HepG2 (cell line): ENCODE results near the gene ARFGAP2. TPM values are rescaled to one million over a fixed set of nuclear protein-coding genes. Genes with fewer than 3 reads are reported as not detected.

ENCODE experiments used
- ATF4 ChIP-seq, 2 experiments: fragments of 450-650 bp in 1 of 2; sonication (generic) in 1 of 2; formaldehyde crosslinking; IDR thresholded peaks; 2 replicates each; pipeline versions ENCODE4 v1.5.0 to v1.8.0; 2020 to 2022; ENCODE audit warnings: mild to moderate bottlenecking in 1 of 2, missing genetic modification reagents in 1 of 2
- LCORL ChIP-seq, 2 experiments: fragments of 450-650 bp in 1 of 2; sonication (generic) in 1 of 2; formaldehyde crosslinking in 1 of 2; IDR thresholded peaks; 2 replicates each; pipeline versions ENCODE4 v1.5.0 to v1.6.1; 2017 to 2020; ENCODE audit warnings: antibody characterized with exemption in 1 of 2, missing genetic modification reagents in 1 of 2
- NONO ChIP-seq, 2 experiments: fragments of 450-650 bp in 1 of 2; sonication (generic) in 1 of 2; formaldehyde crosslinking in 1 of 2; IDR thresholded peaks in 1 of 2; conservative IDR thresholded peaks in 1 of 2; 2 replicates each; pipeline versions ENCODE4 v1.6.1 to v1.8.0; 2017 to 2022; ENCODE audit warnings: mild to moderate bottlenecking in 1 of 2, missing genetic modification reagents in 1 of 2, moderate library complexity in 1 of 2
- NR3C1 ChIP-seq: sonication (generic); formaldehyde crosslinking; IDR thresholded peaks from 2 replicates; pipeline ENCODE4 v1.4.0; 2020; ENCODE audit warnings: missing genetic modification reagents
- YEATS4 ChIP-seq: sonication (generic); formaldehyde crosslinking; IDR thresholded peaks from 2 replicates; pipeline ENCODE4 v1.4.0; 2020; ENCODE audit warnings: missing genetic modification reagents, borderline replicate concordance
- ZNF460 ChIP-seq: sonication (generic); formaldehyde crosslinking; IDR thresholded peaks from 2 replicates; pipeline ENCODE4 v1.5.1; 2020; ENCODE audit warnings: missing genetic modification reagents, mild to moderate bottlenecking, borderline replicate concordance
- ZNF501 ChIP-seq: sonication (generic); formaldehyde crosslinking; IDR thresholded peaks from 2 replicates; pipeline ENCODE4 v1.5.1; 2020; ENCODE audit warnings: mild to moderate bottlenecking, moderate library complexity, missing genetic modification reagents
- ZNF639 ChIP-seq: conservative IDR thresholded peaks from 2 replicates; pipeline ENCODE4 v1.6.1; 2018; ENCODE audit warnings: missing genetic modification reagents
- ZNF678 ChIP-seq: sonication (generic); formaldehyde crosslinking; IDR thresholded peaks from 2 replicates; pipeline ENCODE4 v1.4.0; 2020; ENCODE audit warnings: mild to moderate bottlenecking, missing genetic modification reagents
- ZNF724P ChIP-seq: sonication (generic); formaldehyde crosslinking; IDR thresholded peaks from 2 replicates; pipeline ENCODE4 v1.8.0; 2022; ENCODE audit warnings: missing genetic modification reagents, borderline replicate concordance
- polyA plus RNA-seq, 8 experiments: library from polyadenylated mRNA; depleted of rRNA in 3 of 8; stranded (reverse) in 7 of 8; unstranded in 1 of 8; fragments of >200 nt; fragmentation: Illumina TruSeq in 4 of 8; extraction: Trizol in 4 of 8; gene quantifications; 2 replicates each; pipeline versions ENCODE4 v1.2.1 to v1.2.3, GENCODE V29; 2011 to 2016; ENCODE audit warnings: low read depth in 4 of 8, missing spikeins in 1 of 8, mixed read lengths in 1 of 8; ENCODE audit not compliant: insufficient read depth in 1 of 8
- total RNA-seq, 5 experiments: library from RNA; depleted of rRNA; stranded (reverse); fragments of >200 nt; fragmentation: Illumina TruSeq; extraction: Trizol; gene quantifications; 2 replicates each; pipeline ENCODE4 v1.2.3, GENCODE V29; 2016; ENCODE audit warnings: low read depth in 1 of 5
- TF ChIP-seq, protein P1 (sequence below): IDR thresholded peaks from 2 replicates; pipeline ENCODE4 v1.4.0; 2020; ENCODE audit warnings: mild to moderate bottlenecking, missing genetic modification reagents
- TF ChIP-seq, protein P2 (sequence below): sonication (generic); formaldehyde crosslinking; IDR thresholded peaks from 2 replicates; pipeline ENCODE4 v1.5.0; 2020; ENCODE audit warnings: missing genetic modification reagents
- TF ChIP-seq, protein P3 (sequence below): sonication (generic); formaldehyde crosslinking; IDR thresholded peaks from 2 replicates; pipeline ENCODE4 v1.4.0; 2020; ENCODE audit warnings: mild to moderate bottlenecking, missing genetic modification reagents

ARFGAP2 gene
- total and polyA plus RNA-seq, 2 of the 13 experiments (the other 11 are each of a cell fraction or from before 2014, with no cell fraction given) = 32.3 to 75.3 TPM

DNA sequence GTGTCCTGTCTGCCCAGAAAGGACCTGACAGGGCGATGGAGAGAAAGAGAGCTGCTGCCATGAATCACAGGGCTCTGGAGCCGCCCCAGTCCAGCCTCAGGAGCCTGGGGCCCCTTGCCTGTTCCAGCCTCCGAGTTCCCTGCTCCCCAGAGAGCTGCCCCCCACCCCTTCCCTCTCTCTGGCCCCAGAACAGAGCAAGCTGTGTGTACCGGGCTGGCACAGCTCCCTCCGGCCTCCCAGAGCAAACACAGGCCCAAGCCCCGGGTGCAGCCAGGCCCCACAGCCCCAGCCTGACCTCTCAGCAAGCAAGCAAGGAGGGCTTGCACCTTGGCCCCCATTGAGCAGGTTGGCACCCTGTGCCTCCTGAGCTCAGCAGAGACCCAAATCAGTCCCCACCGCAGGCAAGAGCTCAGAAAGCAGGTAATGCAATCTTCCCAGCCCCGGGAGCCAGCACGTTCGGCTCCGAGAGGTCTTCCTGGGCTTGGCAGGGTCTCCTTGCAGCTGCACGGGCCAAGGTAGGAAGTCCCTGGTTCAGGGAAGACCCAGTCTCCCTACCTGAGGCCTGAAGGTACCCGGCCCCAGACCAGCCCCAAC lies 8.1 kb upstream of the ARFGAP2 start (continued):
- TF ChIP-seq ZNF678 (CRISPR knock-in tag) (0 out of 2 replicates have a peak, but pooled peaks have one; percentile 27), LCORL (IDR thresholded peaks at IDR 0.05) (no peak), LCORL (CRISPR knock-in tag; IDR thresholded peaks at IDR 0.05) (peak; percentile 69; the same call in 1 of the 2 replicates), NONO (IDR thresholded peaks at IDR 0.05) (no peak), NONO (CRISPR knock-in tag; conservative IDR thresholded peaks at IDR 0.05) (peak; percentile 87), ZNF501 (CRISPR knock-in tag) (peak; percentile 87), YEATS4 (0 out of 2 replicates have a peak, but pooled peaks have one; percentile 51), ATF4 (CRISPR knock-in tag; IDR thresholded peaks at IDR 0.05) (peak in 1 of 2 experiments; percentile 23; a peak in 1 of 4 replicates), ZNF460 (CRISPR knock-in tag) (peak; percentile 77; the same call in 1 of the 2 replicates), ZNF724P (CRISPR knock-in tag) (0 out of 2 replicates have a peak, but pooled peaks have one; percentile 5), NR3C1 (no peak), ZNF639 (CRISPR knock-in tag) (no peak)
- TF ChIP-seq, protein P1, sequence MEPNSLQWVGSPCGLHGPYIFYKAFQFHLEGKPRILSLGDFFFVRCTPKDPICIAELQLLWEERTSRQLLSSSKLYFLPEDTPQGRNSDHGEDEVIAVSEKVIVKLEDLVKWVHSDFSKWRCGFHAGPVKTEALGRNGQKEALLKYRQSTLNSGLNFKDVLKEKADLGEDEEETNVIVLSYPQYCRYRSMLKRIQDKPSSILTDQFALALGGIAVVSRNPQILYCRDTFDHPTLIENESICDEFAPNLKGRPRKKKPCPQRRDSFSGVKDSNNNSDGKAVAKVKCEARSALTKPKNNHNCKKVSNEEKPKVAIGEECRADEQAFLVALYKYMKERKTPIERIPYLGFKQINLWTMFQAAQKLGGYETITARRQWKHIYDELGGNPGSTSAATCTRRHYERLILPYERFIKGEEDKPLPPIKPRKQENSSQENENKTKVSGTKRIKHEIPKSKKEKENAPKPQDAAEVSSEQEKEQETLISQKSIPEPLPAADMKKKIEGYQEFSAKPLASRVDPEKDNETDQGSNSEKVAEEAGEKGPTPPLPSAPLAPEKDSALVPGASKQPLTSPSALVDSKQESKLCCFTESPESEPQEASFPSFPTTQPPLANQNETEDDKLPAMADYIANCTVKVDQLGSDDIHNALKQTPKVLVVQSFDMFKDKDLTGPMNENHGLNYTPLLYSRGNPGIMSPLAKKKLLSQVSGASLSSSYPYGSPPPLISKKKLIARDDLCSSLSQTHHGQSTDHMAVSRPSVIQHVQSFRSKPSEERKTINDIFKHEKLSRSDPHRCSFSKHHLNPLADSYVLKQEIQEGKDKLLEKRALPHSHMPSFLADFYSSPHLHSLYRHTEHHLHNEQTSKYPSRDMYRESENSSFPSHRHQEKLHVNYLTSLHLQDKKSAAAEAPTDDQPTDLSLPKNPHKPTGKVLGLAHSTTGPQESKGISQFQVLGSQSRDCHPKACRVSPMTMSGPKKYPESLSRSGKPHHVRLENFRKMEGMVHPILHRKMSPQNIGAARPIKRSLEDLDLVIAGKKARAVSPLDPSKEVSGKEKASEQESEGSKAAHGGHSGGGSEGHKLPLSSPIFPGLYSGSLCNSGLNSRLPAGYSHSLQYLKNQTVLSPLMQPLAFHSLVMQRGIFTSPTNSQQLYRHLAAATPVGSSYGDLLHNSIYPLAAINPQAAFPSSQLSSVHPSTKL (CRISPR knock-in tag) = peak; percentile 59; the same call in 1 of the 2 replicates
- TF ChIP-seq, protein P2, sequence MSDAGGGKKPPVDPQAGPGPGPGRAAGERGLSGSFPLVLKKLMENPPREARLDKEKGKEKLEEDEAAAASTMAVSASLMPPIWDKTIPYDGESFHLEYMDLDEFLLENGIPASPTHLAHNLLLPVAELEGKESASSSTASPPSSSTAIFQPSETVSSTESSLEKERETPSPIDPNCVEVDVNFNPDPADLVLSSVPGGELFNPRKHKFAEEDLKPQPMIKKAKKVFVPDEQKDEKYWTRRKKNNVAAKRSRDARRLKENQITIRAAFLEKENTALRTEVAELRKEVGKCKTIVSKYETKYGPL (CRISPR knock-in tag) = no peak
- TF ChIP-seq, protein P3, sequence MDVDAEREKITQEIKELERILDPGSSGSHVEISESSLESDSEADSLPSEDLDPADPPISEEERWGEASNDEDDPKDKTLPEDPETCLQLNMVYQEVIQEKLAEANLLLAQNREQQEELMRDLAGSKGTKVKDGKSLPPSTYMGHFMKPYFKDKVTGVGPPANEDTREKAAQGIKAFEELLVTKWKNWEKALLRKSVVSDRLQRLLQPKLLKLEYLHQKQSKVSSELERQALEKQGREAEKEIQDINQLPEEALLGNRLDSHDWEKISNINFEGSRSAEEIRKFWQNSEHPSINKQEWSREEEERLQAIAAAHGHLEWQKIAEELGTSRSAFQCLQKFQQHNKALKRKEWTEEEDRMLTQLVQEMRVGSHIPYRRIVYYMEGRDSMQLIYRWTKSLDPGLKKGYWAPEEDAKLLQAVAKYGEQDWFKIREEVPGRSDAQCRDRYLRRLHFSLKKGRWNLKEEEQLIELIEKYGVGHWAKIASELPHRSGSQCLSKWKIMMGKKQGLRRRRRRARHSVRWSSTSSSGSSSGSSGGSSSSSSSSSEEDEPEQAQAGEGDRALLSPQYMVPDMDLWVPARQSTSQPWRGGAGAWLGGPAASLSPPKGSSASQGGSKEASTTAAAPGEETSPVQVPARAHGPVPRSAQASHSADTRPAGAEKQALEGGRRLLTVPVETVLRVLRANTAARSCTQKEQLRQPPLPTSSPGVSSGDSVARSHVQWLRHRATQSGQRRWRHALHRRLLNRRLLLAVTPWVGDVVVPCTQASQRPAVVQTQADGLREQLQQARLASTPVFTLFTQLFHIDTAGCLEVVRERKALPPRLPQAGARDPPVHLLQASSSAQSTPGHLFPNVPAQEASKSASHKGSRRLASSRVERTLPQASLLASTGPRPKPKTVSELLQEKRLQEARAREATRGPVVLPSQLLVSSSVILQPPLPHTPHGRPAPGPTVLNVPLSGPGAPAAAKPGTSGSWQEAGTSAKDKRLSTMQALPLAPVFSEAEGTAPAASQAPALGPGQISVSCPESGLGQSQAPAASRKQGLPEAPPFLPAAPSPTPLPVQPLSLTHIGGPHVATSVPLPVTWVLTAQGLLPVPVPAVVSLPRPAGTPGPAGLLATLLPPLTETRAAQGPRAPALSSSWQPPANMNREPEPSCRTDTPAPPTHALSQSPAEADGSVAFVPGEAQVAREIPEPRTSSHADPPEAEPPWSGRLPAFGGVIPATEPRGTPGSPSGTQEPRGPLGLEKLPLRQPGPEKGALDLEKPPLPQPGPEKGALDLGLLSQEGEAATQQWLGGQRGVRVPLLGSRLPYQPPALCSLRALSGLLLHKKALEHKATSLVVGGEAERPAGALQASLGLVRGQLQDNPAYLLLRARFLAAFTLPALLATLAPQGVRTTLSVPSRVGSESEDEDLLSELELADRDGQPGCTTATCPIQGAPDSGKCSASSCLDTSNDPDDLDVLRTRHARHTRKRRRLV (CRISPR knock-in tag) = peak; percentile 73
